ENCODE measurements around the gene CCDC57. TPM values are rescaled to one million over a fixed set of nuclear protein-coding genes. Genes with fewer than 3 reads are reported as not detected.

CCDC57 gene
- total and polyA plus RNA-seq, 9 of the 15 experiments (the other 6 are each of a cell fraction or from before 2014, with no cell fraction given) = 0.83 to 36.2 (median 13.6) TPM

DNA sequence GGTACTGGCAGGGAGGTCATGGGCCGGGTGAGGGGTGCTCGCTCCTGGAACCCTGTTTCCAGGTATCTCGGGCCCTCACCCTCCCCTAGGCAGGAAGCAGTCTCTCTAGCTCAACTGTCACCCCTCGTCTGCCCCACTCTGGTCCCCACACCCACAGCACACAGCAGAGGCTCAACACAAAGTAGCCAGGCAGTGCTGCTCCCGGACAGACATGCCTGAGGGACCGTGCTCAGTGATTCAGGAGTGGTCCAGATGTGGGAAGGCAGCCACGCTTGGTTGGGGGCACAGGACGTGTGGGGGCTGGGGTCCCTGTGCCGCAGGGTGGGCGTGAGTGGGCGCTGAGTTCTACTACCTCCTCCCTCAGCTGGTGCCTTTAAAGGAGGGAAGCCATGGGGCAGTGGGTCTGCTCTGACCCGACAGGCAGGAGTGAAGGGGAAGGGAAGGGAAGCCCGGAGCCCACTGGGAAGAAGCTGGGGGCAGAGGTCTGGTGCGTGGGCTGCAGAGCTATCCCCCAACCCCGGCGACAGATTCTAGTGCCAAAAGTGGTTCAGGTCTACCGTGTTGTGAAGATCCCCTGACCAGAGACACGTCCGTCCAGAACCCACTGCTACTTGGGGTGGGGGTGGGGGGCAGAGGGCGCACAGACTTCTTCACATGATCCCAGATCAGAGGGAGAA is 28.0 kb upstream of the CCDC57 start:
- WGBS (ENCODE audit: insufficient coverage, low coverage, missing lambda C conversion rate) = 52% methylated on average over 10 of the region's 20 CpGs

More for the DNA sequence above, 28.0 kb upstream of the CCDC57 start:
- Histone ChIP-seq H3K79me2 (ENCODE audit: control insufficient read depth, insufficient read depth, low read length) (peaks cover 48% of the 10 kb centered on the region), H3K4me2 (ENCODE audit: insufficient read depth, low read length) (no peak overlapping the region), H3K9me1 (ENCODE audit: control insufficient read depth, insufficient read depth, low read length) (no peaks in the 10 kb centered on the region), H3K27ac (ENCODE audit: extremely low read depth, low read depth, low read length) (peak overlapping the region; percentile 73; the same call in 2 of the 3 replicates), H3K9me3 (replicated peaks; ENCODE audit: control insufficient read depth, insufficient read depth, low read depth, low read length) (no peaks in the 10 kb centered on the region), H2AFZ (ENCODE audit: low read depth, low read length) (no peak overlapping the region), H4K20me1 (replicated peaks; ENCODE audit: control insufficient read depth, insufficient read depth, low read length) (0 out of 2 replicates have a peak, but pooled peaks cover 2% of the 10 kb centered on the region), H3K4me3 (no peak overlapping the region), H3K4me1 (replicated peaks in 1 of 2; ENCODE audit: control insufficient read depth in 2 of 2, insufficient read depth in 2 of 2, low read length in 2 of 2) (peaks cover 50 to 94% of the 10 kb centered on the region in 2 experiments), H3K36me3 (ENCODE audit: control insufficient read depth, insufficient read depth, low read length) (peaks cover 46% of the 10 kb centered on the region), H3K27me3 (ENCODE audit: control insufficient read depth in 2 of 2, insufficient read depth in 2 of 2, low read length in 2 of 2) (no peaks in the 10 kb centered on the region), H3K9ac (ENCODE audit: insufficient read depth in 1 of 2, low read depth in 2 of 2, low read length in 2 of 2) (peak overlapping the region in 1 of 2 experiments; percentile 90; a peak in 2 of 4 replicates)
- intact Hi-C loops (cut with micrococcal nuclease) = no loop called here
- DNase-seq (ENCODE audit: extremely low read depth in 1 of 4, low spot score in 3 of 4) (peak in 1 of 4 experiments; percentile 23), FAIRE-seq (no peak), ATAC-seq (no peak)
- BruUV-seq (replicated peaks) = no TSS peak
- ChIA-PET POLR2A (interaction anchor here (1.0 to 2.7 kb wide), 4 partner anchors 14 to 23 kb away, joined by 3 to 20 read pairs (median 4); no protein-coding TSS in a partner anchor), CTCF (ENCODE audit: low intra/inter-chr PET ratio) (no interaction called here)
- TF ChIP-seq, protein P1, sequence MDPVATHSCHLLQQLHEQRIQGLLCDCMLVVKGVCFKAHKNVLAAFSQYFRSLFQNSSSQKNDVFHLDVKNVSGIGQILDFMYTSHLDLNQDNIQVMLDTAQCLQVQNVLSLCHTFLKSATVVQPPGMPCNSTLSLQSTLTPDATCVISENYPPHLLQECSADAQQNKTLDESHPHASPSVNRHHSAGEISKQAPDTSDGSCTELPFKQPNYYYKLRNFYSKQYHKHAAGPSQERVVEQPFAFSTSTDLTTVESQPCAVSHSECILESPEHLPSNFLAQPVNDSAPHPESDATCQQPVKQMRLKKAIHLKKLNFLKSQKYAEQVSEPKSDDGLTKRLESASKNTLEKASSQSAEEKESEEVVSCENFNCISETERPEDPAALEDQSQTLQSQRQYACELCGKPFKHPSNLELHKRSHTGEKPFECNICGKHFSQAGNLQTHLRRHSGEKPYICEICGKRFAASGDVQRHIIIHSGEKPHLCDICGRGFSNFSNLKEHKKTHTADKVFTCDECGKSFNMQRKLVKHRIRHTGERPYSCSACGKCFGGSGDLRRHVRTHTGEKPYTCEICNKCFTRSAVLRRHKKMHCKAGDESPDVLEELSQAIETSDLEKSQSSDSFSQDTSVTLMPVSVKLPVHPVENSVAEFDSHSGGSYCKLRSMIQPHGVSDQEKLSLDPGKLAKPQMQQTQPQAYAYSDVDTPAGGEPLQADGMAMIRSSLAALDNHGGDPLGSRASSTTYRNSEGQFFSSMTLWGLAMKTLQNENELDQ (CRISPR knock-in tag; IDR thresholded peaks at IDR 0.05; ENCODE audit: borderline replicate concordance) = no peak
- TF ChIP-seq, protein P2, sequence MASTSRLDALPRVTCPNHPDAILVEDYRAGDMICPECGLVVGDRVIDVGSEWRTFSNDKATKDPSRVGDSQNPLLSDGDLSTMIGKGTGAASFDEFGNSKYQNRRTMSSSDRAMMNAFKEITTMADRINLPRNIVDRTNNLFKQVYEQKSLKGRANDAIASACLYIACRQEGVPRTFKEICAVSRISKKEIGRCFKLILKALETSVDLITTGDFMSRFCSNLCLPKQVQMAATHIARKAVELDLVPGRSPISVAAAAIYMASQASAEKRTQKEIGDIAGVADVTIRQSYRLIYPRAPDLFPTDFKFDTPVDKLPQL (IDR thresholded peaks at IDR 0.05; ENCODE audit: extremely low read depth, insufficient read length) = no peak
- TF ChIP-seq TEAD2 (tag; IDR thresholded peaks at IDR 0.05) (no peak), MYC (IDR thresholded peaks at IDR 0.05; ENCODE audit: low read depth, low read length) (no peak), MYC (CRISPR knock-in tag; IDR thresholded peaks at IDR 0.05; ENCODE audit: borderline replicate concordance, low read depth) (no peak), POLR2G (IDR thresholded peaks at IDR 0.05; ENCODE audit: low read depth, low read length) (peak; percentile 11; the same call in 1 of the 2 replicates), EGR1 (conservative IDR thresholded peaks at IDR 0.05) (0 out of 2 replicates have a peak, but pooled peaks have one; percentile 18)
- in situ Hi-C loops (cut with MboI) = loop anchor here (5.0 kb wide), 1 partner anchor 67 kb away; no protein-coding TSS in a partner anchor
